Right lobe of liver (tissue), 6 donors: ENCODE measurements around the gene C11orf54. TPM values are rescaled to one million over a fixed set of nuclear protein-coding genes. Genes with fewer than 3 reads are reported as not detected.
"Not testable (repeated sequence)": the region's sequence is repeated elsewhere in the genome, so short reads cannot be mapped to it uniquely, and the experiment has no call there.

ENCODE experiments used
- ATAC-seq, 4 donors: fragments of 200-7000 bp; cut with Tn5 transposase; one replicate each; pipeline ENCODE4 v1.9.1; 2020; ENCODE audit warnings: mild to moderate bottlenecking in 4 of 4, moderate library complexity in 4 of 4
- DNase-seq, 3 donors: peaks; one replicate each; pipeline ENCODE4 v3.0.0-alpha.2; 2020
- H3K27ac ChIP-seq, 3 donors: fragments of 200-600 bp; one replicate each; pipeline ENCODE4 v1.8.0; 2022
- H3K27me3 ChIP-seq, 2 donors: fragments of 200-600 bp; one replicate each; pipeline ENCODE4 v1.8.0; 2022
- H3K36me3 ChIP-seq, 4 donors: fragments of 200-600 bp; sonication (generic) in 1 of 4; one replicate each; pipeline versions ENCODE4 v1.5.1 to v1.8.0; 2017 to 2022; ENCODE audit warnings: control low read depth in 1 of 4
- H3K4me1 ChIP-seq, 4 donors: fragments of 200-600 bp; sonication (generic) in 1 of 4; one replicate each; pipeline versions ENCODE4 v1.5.1 to v1.8.0; 2017 to 2022; ENCODE audit warnings: control low read depth in 1 of 4
- H3K4me3 ChIP-seq, 3 donors: fragments of 200-600 bp; one replicate each; pipeline ENCODE4 v1.8.0; 2022
- H3K9me3 ChIP-seq, 4 donors: fragments of 200-600 bp; sonication (generic) in 1 of 4; one replicate each; pipeline versions ENCODE4 v1.5.1 to v1.8.0; 2017 to 2022; ENCODE audit warnings: control low read depth in 1 of 4
- POLR2A ChIP-seq: fragments of 450-650 bp; IDR thresholded peaks from one replicate; pipeline ENCODE4 v1.6.1; 2017; ENCODE audit warnings: antibody characterized with exemption, mild to moderate bottlenecking
- WGBS: methylation state at CpG from one replicate; pipeline ENCODE4 v1.1.6; 2018; ENCODE audit warnings: low coverage, low lambda C conversion rate; ENCODE audit not compliant: insufficient coverage; ENCODE audit errors: missing lambda C conversion rate; 5-methylcytosine and 5-hydroxymethylcytosine counted together
- intact Hi-C, 2 donors: fragments of 100-400 bp; cut with DNase I; formaldehyde crosslinking; loops; one replicate each; pipeline versions ENCODE4 v1.11.2 to v1.14.1; 2022
- total RNA-seq, 6 experiments: library from RNA; depleted of rRNA in 2 of 6; stranded (reverse); fragments of >200 nt in 2 of 6; fragmentation: NEBNext Ultra II Directional in 3 of 6; extraction: Animal tissue kit (Norgen Biotek cat#: 25700) in 3 of 6; gene quantifications; one replicate each; pipeline versions ENCODE4 v1.1.0 to v1.2.4, GENCODE V29; 2016 to 2023
- TF ChIP-seq, protein P1 (sequence below), 4 donors: fragments of 200-600 bp in 3 of 4; fragments of 450-650 bp in 1 of 4; IDR thresholded peaks; one replicate each; pipeline versions ENCODE4 v1.5.1 to v1.8.0; 2016 to 2022; ENCODE audit warnings: antibody characterized with exemption in 4 of 4, mild to moderate bottlenecking in 2 of 4
- donor health status: DM: no; HTN: yes; CAD: no.
- donor health status: DM: no; HTN: no; CAD: no.
- donor health status: DM: no; HTN: no; CAD: no.
- donor health status: DM: no; HTN: yes; CAD: no.
- donor health status: DM: no; HTN: yes; CAD: no.

C11orf54 gene
- total RNA-seq, 6 experiments from 2014 or later, result 79.9 to 204 (median 124) TPM

DNA sequence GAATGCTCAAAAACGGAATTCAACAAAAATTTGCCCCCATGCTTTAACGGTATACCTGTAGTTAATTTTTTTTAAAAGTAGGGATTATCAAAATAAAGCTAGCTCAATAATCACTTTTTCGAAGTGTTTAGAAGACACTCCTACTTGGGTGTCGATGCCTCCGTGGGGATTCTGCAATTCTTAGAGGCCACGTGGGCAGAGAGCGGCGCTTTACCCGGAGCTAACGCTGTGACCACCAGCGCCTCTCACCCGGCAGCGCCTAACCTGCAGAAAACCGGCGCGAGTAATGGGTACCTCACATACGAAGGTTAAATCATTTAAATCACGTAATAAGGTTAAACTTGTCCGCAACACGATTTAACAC, 760 bp upstream of the C11orf54 start:
- peak overlapping the region; percentile 91 to 97 (median 96) for H3K27ac ChIP-seq
- no peak for TF ChIP-seq POLR2A
- TF ChIP-seq, protein P1, sequence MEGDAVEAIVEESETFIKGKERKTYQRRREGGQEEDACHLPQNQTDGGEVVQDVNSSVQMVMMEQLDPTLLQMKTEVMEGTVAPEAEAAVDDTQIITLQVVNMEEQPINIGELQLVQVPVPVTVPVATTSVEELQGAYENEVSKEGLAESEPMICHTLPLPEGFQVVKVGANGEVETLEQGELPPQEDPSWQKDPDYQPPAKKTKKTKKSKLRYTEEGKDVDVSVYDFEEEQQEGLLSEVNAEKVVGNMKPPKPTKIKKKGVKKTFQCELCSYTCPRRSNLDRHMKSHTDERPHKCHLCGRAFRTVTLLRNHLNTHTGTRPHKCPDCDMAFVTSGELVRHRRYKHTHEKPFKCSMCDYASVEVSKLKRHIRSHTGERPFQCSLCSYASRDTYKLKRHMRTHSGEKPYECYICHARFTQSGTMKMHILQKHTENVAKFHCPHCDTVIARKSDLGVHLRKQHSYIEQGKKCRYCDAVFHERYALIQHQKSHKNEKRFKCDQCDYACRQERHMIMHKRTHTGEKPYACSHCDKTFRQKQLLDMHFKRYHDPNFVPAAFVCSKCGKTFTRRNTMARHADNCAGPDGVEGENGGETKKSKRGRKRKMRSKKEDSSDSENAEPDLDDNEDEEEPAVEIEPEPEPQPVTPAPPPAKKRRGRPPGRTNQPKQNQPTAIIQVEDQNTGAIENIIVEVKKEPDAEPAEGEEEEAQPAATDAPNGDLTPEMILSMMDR (IDR thresholded peaks at IDR 0.05), result no peak
- peaks cover 0 to 40% (median 16%) of the 10 kb centered on the region in 4 donors for H3K4me1 ChIP-seq
- peaks cover 0 to 37% (median 22%) of the 10 kb centered on the region in 4 donors for H3K36me3 ChIP-seq
- peak; percentile 52 to 62 (median 57) for ATAC-seq
- H3K9me3 ChIP-seq, result no peaks in the 10 kb centered on the region
- H3K27me3 ChIP-seq, result no peaks in the 10 kb centered on the region
- WGBS, result 0% methylated on average over 20 of the region's 20 CpGs
- peak; percentile 64 to 70 (median 65) for DNase-seq
- intact Hi-C loops, result no loop called here
- H3K4me3 ChIP-seq, result peak overlapping the region; percentile 78 to 94 (median 79)

DNA sequence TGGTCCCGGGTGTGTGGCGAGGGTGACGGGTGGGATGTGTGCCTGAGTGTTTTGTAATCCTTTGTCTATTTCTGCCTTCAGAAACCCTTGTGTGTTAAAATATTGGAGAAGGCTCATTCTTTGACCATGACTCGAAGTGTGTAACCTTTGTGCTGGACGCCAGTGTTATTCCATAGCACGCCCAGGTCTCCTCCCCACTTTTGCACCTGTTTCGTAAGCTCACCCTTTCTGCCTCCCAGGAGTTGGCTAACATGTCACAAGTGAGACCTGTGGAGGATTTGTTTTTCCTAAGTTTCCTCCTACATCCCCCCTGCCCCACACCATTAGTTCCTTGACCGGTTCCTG, 382 bp downstream of the C11orf54 start:
- intact Hi-C loops, result no loop called here
- 0% methylated on average over 8 of the region's 8 CpGs for WGBS
- ATAC-seq (peak; percentile 69 to 81 (median 75)), DNase-seq (peak; percentile 46 to 86 (median 76))
- H3K27me3 ChIP-seq, result no peaks in the 10 kb centered on the region
- TF ChIP-seq, protein P1 (IDR thresholded peaks at IDR 0.05), result no peak
- peak; percentile 63 for TF ChIP-seq POLR2A
- H3K4me1 ChIP-seq, result peaks cover 0 to 40% (median 16%) of the 10 kb centered on the region in 4 donors
- peak overlapping the region; percentile 78 to 94 (median 79) for H3K4me3 ChIP-seq
- no peaks in the 10 kb centered on the region for H3K9me3 ChIP-seq
- peaks cover 0 to 25% (median 15%) of the 10 kb centered on the region in 4 donors for H3K36me3 ChIP-seq
- H3K27ac ChIP-seq, result peak overlapping the region; percentile 91 to 97 (median 96)

DNA sequence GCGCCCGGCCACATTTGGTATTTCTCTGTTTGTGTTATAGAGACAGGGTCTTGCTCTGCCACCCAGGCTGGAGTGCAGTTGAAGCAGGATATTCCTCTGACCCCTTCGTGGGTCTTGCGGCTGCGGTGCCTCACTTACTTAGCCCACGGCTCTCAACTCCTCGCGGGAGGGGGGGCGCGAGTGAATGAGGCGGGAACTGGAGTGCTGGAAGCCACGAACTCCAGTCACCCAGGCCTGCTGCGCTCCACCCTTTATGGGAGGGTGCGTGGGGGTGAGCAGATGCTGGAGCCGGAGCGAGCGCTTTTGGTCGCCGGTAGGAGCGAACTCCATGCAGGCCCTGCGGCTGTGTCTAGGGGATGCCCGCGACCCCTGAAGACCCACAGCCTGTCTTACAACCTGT, 1.8 kb downstream of the C11orf54 start:
- Histone ChIP-seq H3K27me3 (no peaks in the 10 kb centered on the region), H3K36me3 (peaks cover 0 to 13% (median 4%) of the 10 kb centered on the region in 4 donors), H3K4me3 (no peak overlapping the region), H3K9me3 (no peaks in the 10 kb centered on the region), H3K4me1 (peaks cover 0 to 40% (median 16%) of the 10 kb centered on the region in 4 donors), H3K27ac (peak overlapping the region in 2 of 3 donors; percentile 96 to 97)
- TF ChIP-seq, protein P1 (IDR thresholded peaks at IDR 0.05), result no peak
- no peak for TF ChIP-seq POLR2A
- no peak for ATAC-seq
- DNase-seq, result no peak
- intact Hi-C loops, result no loop called here
- WGBS, result 97% methylated on average over 9 of the region's 23 CpGs

DNA sequence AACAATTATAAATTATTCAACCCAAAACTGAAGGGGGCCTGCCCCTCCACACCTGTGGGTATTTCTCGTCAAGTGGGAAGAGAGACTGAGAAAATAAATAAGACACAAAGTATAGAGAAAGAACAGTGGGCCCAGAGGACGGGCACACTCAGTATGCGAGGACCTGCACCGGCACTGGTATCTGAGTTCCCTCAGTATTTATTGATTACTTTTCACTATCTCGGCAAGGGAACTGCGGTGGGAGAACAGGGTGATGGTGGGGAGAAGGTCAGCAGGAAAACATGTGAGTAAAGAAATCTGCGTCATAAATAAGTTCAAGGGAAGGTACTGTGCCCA, 3.2 kb downstream of the C11orf54 start:
- H3K27me3 ChIP-seq, result no peaks in the 10 kb centered on the region
- WGBS, result 22% methylated on average over 7 of the region's 7 CpGs
- no peak for DNase-seq
- peaks cover 0 to 42% (median 11%) of the 10 kb centered on the region in 4 donors for H3K4me1 ChIP-seq
- peak overlapping the region in 2 of 3 donors; percentile 29 to 42 for H3K4me3 ChIP-seq
- no peak for TF ChIP-seq POLR2A
- TF ChIP-seq, protein P1 (IDR thresholded peaks at IDR 0.05), result no peak
- intact Hi-C loops, result no loop called here
- peak overlapping the region in 2 of 3 donors; percentile 76 to 97 for H3K27ac ChIP-seq
- peaks cover 0 to 8% (median under 1%) of the 10 kb centered on the region in 4 donors for H3K36me3 ChIP-seq
- ATAC-seq, result no peak
- H3K9me3 ChIP-seq, result no peaks in the 10 kb centered on the region

DNA sequence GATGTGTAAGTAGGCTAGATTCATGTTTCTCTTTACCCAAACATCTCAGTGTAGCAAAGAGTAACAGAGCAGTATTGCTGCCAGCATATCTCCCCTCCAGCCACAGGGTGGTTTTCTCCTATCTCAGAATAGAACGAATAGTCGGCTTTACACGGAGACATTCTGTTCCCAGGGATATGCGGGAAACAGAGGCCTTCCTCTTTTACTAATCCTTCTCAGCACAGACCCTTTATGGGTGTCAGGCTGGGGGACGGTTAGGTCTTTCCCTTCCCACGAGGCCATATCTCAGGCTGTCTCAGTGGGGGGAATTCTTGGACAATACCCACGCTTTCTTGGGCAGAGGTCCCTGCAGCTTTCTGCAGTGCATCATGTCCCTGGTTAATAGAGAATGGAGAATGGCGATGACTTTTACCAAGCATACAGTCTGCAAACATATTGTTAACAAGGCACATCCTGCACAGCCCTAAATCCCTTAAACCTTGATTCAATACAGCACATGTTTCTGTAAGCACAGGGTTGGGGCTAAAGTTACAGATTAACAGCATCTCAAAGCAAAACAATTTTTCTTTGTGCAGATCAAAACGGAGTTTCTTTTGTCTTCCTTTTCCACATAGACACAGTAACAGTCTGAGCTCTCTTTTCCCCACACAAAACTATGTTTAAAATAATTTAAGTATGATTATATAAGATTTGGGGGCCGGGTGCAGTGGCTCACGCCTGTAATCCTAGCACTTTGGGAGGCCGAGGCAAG, 3.7 kb downstream of the C11orf54 start:
- Histone ChIP-seq H3K27ac (peak overlapping the region in 2 of 3 donors; percentile 76 to 97), H3K4me3 (peak overlapping the region; percentile 23 to 42 (median 29)), H3K4me1 (peaks cover 0 to 38% (median 11%) of the 10 kb centered on the region in 4 donors)
- ATAC-seq, H3K36me3 ChIP-seq, H3K9me3 ChIP-seq, DNase-seq, H3K27me3 ChIP-seq, intact Hi-C loops: not testable (repeated sequence)
- WGBS, result 30% methylated on average over 7 of the region's 12 CpGs
